ENCODE data around the gene RIF1.

Gene RIF1

DNA sequence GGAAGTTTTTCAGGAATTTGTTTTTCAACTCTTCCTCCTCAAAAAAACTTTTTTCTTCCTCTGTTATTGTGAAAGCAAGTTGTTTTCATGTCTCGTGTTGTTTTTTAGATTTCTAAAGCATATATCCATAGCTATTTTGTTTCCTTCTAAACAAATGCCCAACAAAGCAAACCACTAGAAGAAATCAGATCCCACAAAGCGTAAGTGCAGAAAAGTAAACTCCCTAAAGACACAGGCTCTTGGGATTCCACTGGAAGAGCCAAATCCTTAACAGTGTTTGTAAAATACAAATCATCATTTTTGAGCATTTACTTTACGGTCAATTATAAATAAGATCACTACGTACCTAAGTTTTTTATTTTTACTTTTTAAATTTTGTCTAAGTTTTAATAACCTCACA lies 21.7 kb upstream of the RIF1 start:
- no peak for TF ChIP-seq ZFX (IDR thresholded peaks at IDR 0.05)
- TF ChIP-seq, protein P1, sequence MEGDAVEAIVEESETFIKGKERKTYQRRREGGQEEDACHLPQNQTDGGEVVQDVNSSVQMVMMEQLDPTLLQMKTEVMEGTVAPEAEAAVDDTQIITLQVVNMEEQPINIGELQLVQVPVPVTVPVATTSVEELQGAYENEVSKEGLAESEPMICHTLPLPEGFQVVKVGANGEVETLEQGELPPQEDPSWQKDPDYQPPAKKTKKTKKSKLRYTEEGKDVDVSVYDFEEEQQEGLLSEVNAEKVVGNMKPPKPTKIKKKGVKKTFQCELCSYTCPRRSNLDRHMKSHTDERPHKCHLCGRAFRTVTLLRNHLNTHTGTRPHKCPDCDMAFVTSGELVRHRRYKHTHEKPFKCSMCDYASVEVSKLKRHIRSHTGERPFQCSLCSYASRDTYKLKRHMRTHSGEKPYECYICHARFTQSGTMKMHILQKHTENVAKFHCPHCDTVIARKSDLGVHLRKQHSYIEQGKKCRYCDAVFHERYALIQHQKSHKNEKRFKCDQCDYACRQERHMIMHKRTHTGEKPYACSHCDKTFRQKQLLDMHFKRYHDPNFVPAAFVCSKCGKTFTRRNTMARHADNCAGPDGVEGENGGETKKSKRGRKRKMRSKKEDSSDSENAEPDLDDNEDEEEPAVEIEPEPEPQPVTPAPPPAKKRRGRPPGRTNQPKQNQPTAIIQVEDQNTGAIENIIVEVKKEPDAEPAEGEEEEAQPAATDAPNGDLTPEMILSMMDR (conservative IDR thresholded peaks at IDR 0.05), result no peak
- H3K27ac ChIP-seq, result no peak overlapping the region

- no peak overlapping the region for H3K27ac ChIP-seq
- TF ChIP-seq ZFX (IDR thresholded peaks at IDR 0.05), result no peak
- TF ChIP-seq, protein P1 (conservative IDR thresholded peaks at IDR 0.05), result no peak
These were observed 18.3 kb upstream of the RIF1 start for GRCh38 chr2:151391436-151391835.

DNA sequence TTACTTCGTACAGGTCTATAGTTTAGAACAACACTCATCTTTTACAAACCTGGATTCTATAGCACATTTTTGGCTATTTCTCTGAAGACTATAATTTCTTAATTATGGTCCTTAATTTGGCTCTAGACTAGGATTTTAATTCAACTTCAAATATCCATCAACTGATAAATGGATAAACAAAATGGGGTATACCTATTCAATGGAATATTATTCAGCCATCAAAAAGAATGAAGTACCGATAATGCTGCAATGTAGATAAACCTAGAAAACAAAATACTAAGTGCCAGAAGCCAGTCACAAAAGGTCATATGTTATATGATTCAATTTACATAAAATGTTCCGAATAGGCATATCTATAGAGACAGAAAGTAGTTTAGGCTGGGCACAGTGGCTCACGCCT lies 15.2 kb upstream of the RIF1 start:
- H3K27ac ChIP-seq, result no peak overlapping the region
- TF ChIP-seq, protein P1 (conservative IDR thresholded peaks at IDR 0.05), result no peak
- TF ChIP-seq ZFX (IDR thresholded peaks at IDR 0.05), result no peak

- H3K27ac ChIP-seq, result no peak overlapping the region
- no peak for TF ChIP-seq ZFX (IDR thresholded peaks at IDR 0.05)
- TF ChIP-seq, protein P1 (conservative IDR thresholded peaks at IDR 0.05), result no peak
These were observed 14.0 kb upstream of the RIF1 start for GRCh38 chr2:151395509-151396374.

DNA sequence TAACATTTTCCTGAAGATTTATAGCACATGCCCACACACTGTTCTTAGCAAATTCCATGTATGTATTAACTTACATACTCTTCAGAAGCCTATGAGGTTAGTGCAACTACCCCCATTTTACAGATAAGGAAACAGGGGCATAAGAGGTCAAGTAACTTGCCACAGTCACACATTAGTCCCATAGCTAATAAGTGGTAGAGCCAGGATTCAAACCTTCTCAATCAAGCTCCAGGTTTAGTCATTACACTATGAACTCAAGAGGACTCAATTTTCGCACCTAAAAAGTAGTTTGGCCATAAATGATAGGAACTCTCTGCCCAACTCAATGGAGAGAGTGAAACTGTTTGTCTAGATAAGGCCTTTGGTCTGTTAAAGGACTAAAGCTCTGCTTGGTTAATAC lies 9.7 kb upstream of the RIF1 start:
- TF ChIP-seq, protein P1 (conservative IDR thresholded peaks at IDR 0.05), result no peak
- TF ChIP-seq ZFX (IDR thresholded peaks at IDR 0.05), result no peak
- H3K27ac ChIP-seq, result no peak overlapping the region

GRCh38 chr2:151401149-151401548 lies 8.6 kb upstream of the RIF1 start:
- TF ChIP-seq, protein P1 (conservative IDR thresholded peaks at IDR 0.05), result no peak
- TF ChIP-seq ZFX (IDR thresholded peaks at IDR 0.05), result no peak
- no peak overlapping the region for H3K27ac ChIP-seq

DNA sequence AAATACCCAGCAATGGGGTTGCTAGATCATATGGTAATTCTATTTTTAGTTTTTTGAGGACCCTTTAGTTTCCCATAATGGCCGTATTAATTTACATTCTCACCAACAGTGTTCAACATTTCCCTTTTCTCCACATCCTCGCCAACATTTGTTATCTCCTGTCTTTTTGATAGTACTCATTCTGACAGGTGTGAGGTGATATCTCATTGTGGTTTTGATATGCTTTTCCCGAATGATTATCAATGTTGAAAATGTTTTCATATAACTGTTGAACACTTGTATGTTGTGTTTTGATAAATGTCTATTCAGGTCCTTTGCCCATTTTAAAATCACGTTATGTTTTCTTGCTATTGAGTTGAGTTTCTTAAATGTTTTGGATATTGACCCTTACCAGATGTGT lies 5.8 kb upstream of the RIF1 start:
- TF ChIP-seq ZFX (IDR thresholded peaks at IDR 0.05), result no peak
- TF ChIP-seq, protein P1 (conservative IDR thresholded peaks at IDR 0.05), result no peak

More for the DNA sequence above, 5.8 kb upstream of the RIF1 start:
- H3K27ac ChIP-seq, result no peak overlapping the region

Data from C4-2B (cell line).